ENCODE data around the gene LPAR3.
A peak's percentile ranks its signal among the peaks of the same experiment; 100 is the strongest.
"Not testable (repeated sequence)": the region's sequence is repeated elsewhere in the genome, so short reads cannot be mapped to it uniquely, and the experiment has no call there.

Gene LPAR3

GRCh38 chr1:84892705-84893618 lies at the start of gene LPAR3:
Gene LPAR3, minus strand, starts transcription at chr1:84893206. Its CDS starts 27,086 bp downstream, at chr1:84866120.
- DNase-seq = peak; percentile 31 to 44

GRCh38 chr1:84941843-84942242 lies 48.8 kb upstream of the LPAR3 start:
- no peak for DNase-seq

- DNase-seq = no peak
Observed at GRCh38 chr1:84940481-84940880, 47.5 kb upstream of the LPAR3 start.

- DNase-seq = no peak
Observed at GRCh38 chr1:84939761-84940160, 46.8 kb upstream of the LPAR3 start.

- no peak for DNase-seq
Observed at GRCh38 chr1:84939151-84939550, 46.1 kb upstream of the LPAR3 start.

- no peak for DNase-seq
Observed at GRCh38 chr1:84936116-84936810, 43.3 kb upstream of the LPAR3 start.

- DNase-seq = no peak
Observed at GRCh38 chr1:84933011-84933611, 40.1 kb upstream of the LPAR3 start.

- DNase-seq = no peak
Observed at GRCh38 chr1:84930831-84931230, 37.8 kb upstream of the LPAR3 start.

GRCh38 chr1:84930329-84930728 lies 37.3 kb upstream of the LPAR3 start:
- no peak for DNase-seq

GRCh38 chr1:84929581-84929980 lies 36.6 kb upstream of the LPAR3 start:
- no peak for DNase-seq

- DNase-seq = no peak
Observed at GRCh38 chr1:84928979-84929378, 36.0 kb upstream of the LPAR3 start.

- no peak for DNase-seq
Observed at GRCh38 chr1:84923317-84923716, 30.3 kb upstream of the LPAR3 start.

GRCh38 chr1:84920159-84920558 lies 27.2 kb upstream of the LPAR3 start:
- no peak for DNase-seq

GRCh38 chr1:84919461-84919970 lies 26.5 kb upstream of the LPAR3 start:
- no peak for DNase-seq

GRCh38 chr1:84918726-84919336 lies 25.8 kb upstream of the LPAR3 start:
- DNase-seq = no peak

- no peak for DNase-seq
Observed at GRCh38 chr1:84916897-84917296, 23.9 kb upstream of the LPAR3 start.

GRCh38 chr1:84913555-84913892 lies 20.5 kb upstream of the LPAR3 start:
- no peak for DNase-seq

- no peak for DNase-seq
Observed at GRCh38 chr1:84912726-84913554, 19.9 kb upstream of the LPAR3 start.

- DNase-seq = not testable (repeated sequence)
Observed at GRCh38 chr1:84908746-84909464, 15.9 kb upstream of the LPAR3 start.

GRCh38 chr1:84907095-84907827 lies 14.3 kb upstream of the LPAR3 start:
- no peak for DNase-seq

- DNase-seq = not testable (repeated sequence)
Observed at GRCh38 chr1:84902727-84903126, 9.7 kb upstream of the LPAR3 start.

Measured in activated CD4-positive, alpha-beta T cell treated with anti-CD3 and anti-CD28 coated beads, Interleukin-2, amount 50 U/mL, for 48 hours (primary cell).